Measurements from ENCODE around the gene SLC6A8. TPM values are rescaled to one million over a fixed set of nuclear protein-coding genes. Genes with fewer than 3 reads are reported as not detected.
"Not testable (repeated sequence)": the region's sequence is repeated elsewhere in the genome, so short reads cannot be mapped to it uniquely, and the experiment has no call there.

SLC6A8 gene
- total RNA-seq, 2 donors from 2014 or later, result 16.8 to 16.9 TPM

DNA sequence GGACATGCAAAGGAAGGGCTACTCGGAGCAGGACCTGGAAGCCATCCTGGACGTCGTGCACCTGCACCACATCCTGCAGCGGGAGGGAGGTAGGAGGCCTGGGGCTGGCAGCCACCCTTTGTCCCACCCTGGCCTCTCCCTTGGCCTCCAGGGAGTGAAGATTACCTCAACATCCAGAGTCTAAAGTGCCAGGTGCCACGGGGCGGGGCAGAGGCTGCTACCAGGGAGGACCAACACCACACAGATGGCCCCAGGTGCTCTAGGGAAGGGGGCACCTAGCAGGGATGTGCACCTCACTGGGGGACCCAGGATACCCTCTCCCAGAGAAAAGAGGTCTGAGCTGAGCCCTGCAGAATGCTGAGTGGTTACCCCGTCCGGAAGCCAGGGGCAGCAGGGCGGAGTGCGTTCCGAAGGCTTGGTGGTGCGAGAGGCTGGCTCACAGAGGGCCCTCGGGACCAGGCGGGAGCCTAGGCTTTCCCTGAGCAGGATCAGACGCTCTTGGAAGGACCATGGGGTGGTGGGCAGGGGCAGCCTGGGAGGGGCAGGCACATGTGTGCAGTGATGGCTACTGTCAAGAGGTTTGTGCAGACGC, 53.0 kb downstream of the SLC6A8 start:
- peaks cover 8% of the 10 kb centered on the region for H3K36me3 ChIP-seq
- H3K27ac ChIP-seq, result no peak overlapping the region
- peaks cover 0 to 5% of the 10 kb centered on the region in 2 donors for H3K4me1 ChIP-seq (ENCODE audit: control insufficient read depth in 1 of 2, low read depth in 2 of 2)
- no peak overlapping the region for H3K4me3 ChIP-seq
- H3K27me3 ChIP-seq (replicated peaks; ENCODE audit: insufficient read depth), result no peaks in the 10 kb centered on the region
- no peaks in the 10 kb centered on the region for H3K9me3 ChIP-seq
- TF ChIP-seq CTCF (IDR thresholded peaks at IDR 0.05), result no peak
- ATAC-seq (ENCODE audit: insufficient number of reproducible peaks, low FRiP score, low read depth), result no peak
- no peak for DNase-seq (ENCODE audit: low spot score)

DNA sequence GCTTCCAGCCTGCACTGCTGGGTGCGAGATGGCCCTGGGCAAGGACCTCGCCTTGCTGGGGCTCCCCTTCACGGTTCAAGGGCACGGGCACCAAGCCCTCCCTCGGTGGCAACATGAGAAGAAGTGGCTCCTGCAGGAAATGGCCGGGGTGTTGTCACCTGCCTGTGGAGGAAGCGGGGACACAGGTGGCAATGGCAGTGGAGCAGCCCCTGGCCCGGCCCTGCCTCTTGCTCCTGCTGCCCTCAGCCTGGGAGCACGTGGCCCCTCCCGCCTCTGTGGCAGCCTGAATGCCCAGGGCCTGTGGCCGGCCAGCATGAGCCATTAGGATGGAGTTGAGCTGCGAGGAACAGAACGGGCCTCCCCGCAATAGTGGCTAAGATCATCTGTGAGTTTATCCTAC, 53.7 kb downstream of the SLC6A8 start:
- no peak for TF ChIP-seq CTCF (IDR thresholded peaks at IDR 0.05)
- DNase-seq (ENCODE audit: low spot score), result no peak
- Histone ChIP-seq H3K27me3 (replicated peaks; ENCODE audit: insufficient read depth) (no peaks in the 10 kb centered on the region), H3K36me3 (peaks cover 7% of the 10 kb centered on the region), H3K27ac (no peak overlapping the region), H3K9me3 (no peaks in the 10 kb centered on the region), H3K4me1 (ENCODE audit: control insufficient read depth in 1 of 2, low read depth in 2 of 2) (peaks cover 0 to 5% of the 10 kb centered on the region in 2 donors), H3K4me3 (no peak overlapping the region)
- ATAC-seq (ENCODE audit: insufficient number of reproducible peaks, low FRiP score, low read depth), result no peak

DNA sequence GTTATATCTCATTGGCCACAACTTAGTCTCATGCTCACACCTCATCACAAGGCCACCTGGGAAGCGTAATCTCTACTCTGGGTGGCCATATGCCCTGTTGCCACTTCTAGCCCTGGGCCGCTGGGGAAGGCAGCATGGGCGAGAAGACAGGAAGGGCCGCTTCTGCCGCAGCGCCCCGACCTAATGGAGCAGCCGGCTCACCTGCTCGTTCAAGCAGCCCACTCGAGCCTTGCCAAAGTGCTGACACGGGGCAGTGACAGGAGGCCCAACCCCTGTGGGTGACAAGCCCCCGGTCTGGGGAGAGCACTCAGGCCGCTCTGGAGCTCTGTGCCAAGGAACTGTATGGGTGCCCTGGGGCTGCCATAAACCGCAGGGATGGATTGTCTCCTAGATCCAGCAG, 54.4 kb downstream of the SLC6A8 start:
- ATAC-seq (ENCODE audit: insufficient number of reproducible peaks, low FRiP score, low read depth); H3K27ac ChIP-seq; DNase-seq (ENCODE audit: low spot score): not testable (repeated sequence)

DNA sequence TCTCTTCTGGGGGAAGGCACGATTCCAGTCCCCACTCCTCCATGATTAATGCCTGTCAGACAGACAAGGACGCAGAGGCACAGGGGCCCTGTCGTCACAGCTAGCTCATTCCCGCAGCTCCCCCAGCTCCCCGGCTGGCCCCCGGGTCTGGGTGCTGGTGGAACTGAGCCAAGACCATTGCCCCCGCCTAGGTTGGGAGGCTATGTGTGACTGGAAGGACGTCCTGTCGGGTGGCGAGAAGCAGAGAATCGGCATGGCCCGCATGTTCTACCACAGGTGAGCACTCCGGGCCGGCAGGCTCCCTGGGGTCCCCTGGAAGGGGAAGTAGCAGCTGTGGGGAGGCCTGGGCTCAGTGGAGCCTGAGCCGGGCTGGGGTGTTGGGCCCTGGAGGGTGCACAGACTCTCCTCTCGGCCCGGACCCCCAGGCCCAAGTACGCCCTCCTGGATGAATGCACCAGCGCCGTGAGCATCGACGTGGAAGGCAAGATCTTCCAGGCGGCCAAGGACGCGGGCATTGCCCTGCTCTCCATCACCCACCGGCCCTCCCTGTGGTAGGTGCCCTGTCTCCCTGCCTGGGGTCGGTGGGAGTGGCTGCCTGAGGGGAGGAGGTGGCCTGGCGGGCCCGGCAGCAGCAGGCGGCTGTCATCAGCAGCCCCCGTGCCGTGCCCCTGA, 55.2 kb downstream of the SLC6A8 start:
- ATAC-seq (ENCODE audit: insufficient number of reproducible peaks, low FRiP score, low read depth); H3K4me1 ChIP-seq (ENCODE audit: control insufficient read depth in 1 of 2, low read depth in 2 of 2); H3K9me3 ChIP-seq; H3K36me3 ChIP-seq; H3K27me3 ChIP-seq (replicated peaks; ENCODE audit: insufficient read depth); DNase-seq (ENCODE audit: low spot score): not testable (repeated sequence)
- Histone ChIP-seq H3K4me3 (peak overlapping the region; percentile 62), H3K27ac (peak overlapping the region; percentile 50 to 88)

More for the DNA sequence above, 54.4 kb downstream of the SLC6A8 start:
- H3K4me1 ChIP-seq (ENCODE audit: control insufficient read depth in 1 of 2, low read depth in 2 of 2); H3K9me3 ChIP-seq; H3K27me3 ChIP-seq (replicated peaks; ENCODE audit: insufficient read depth); H3K4me3 ChIP-seq; H3K36me3 ChIP-seq: not testable (repeated sequence)

GRCh38 chrX:153743468-153744209, 55.9 kb downstream of the SLC6A8 start:
- ATAC-seq (ENCODE audit: insufficient number of reproducible peaks, low FRiP score, low read depth); DNase-seq (ENCODE audit: low spot score); H3K36me3 ChIP-seq; H3K27me3 ChIP-seq (replicated peaks; ENCODE audit: insufficient read depth); H3K9me3 ChIP-seq; H3K4me1 ChIP-seq (ENCODE audit: control insufficient read depth in 1 of 2, low read depth in 2 of 2): not testable (repeated sequence)
- H3K27ac ChIP-seq, result peak overlapping the region; percentile 84 to 88
- peak overlapping the region; percentile 62 for H3K4me3 ChIP-seq

- H3K27ac ChIP-seq, result peak overlapping the region; percentile 84 to 88
- H3K36me3 ChIP-seq, result peaks cover 3% of the 10 kb centered on the region
- no peak for TF ChIP-seq CTCF (IDR thresholded peaks at IDR 0.05)
- H3K4me1 ChIP-seq (ENCODE audit: control insufficient read depth in 1 of 2, low read depth in 2 of 2), result peaks cover 0 to 5% of the 10 kb centered on the region in 2 donors
- ATAC-seq (ENCODE audit: insufficient number of reproducible peaks, low FRiP score, low read depth), result no peak
- H3K4me3 ChIP-seq, result peak overlapping the region; percentile 62
- H3K27me3 ChIP-seq (replicated peaks; ENCODE audit: insufficient read depth), result no peaks in the 10 kb centered on the region
- no peaks in the 10 kb centered on the region for H3K9me3 ChIP-seq
- no peak for DNase-seq (ENCODE audit: low spot score)
Measured at GRCh38 chrX:153744210-153745066, 56.7 kb downstream of the SLC6A8 start.

DNA sequence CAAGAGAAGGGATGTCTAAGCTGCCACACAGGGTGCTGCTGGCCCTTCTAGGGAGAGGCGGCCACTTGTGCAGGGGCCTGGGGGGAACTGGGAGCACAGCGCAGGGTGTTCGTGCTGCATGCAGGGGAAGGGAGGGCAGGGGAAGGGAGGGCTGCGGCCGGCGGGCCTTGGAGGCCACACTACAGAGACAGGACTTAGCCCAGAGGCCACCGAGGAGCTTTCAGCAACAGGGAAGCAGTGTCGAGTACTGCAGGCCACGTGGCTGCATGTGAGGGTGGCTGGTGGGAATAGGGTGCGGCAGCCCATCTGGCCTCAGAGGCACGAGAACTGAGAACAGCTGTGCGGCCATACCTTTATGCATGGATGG, 57.3 kb downstream of the SLC6A8 start:
- not testable (repeated sequence) for H3K27me3 ChIP-seq (replicated peaks; ENCODE audit: insufficient read depth); H3K4me1 ChIP-seq (ENCODE audit: control insufficient read depth in 1 of 2, low read depth in 2 of 2); DNase-seq (ENCODE audit: low spot score); ATAC-seq (ENCODE audit: insufficient number of reproducible peaks, low FRiP score, low read depth); H3K36me3 ChIP-seq; H3K4me3 ChIP-seq; H3K9me3 ChIP-seq
- H3K27ac ChIP-seq, result peak overlapping the region in 1 of 2 donors; percentile 88

All from thoracic aorta (tissue), 2 donors.